Stimulated activated CD8-positive, alpha-beta memory T cell treated with anti-CD3 and anti-CD28 coated beads, Interleukin-15, amount 100 ng/mL, for 1 hour (primary cell): ENCODE data around the gene SLC23A2.
A peak's percentile ranks its signal among the peaks of the same experiment; 100 is the strongest.

Experiments
- DNase-seq: peaks from one replicate; pipeline ENCODE4 v3.0.0-alpha.2; 2020; ENCODE audit warnings: low read depth

Gene SLC23A2

GRCh38 chr20:4844751-4845465 lies 156.4 kb downstream of the SLC23A2 start:
- DNase-seq = no peak

- DNase-seq = no peak
Observed at GRCh38 chr20:4844325-4844724, 157.0 kb downstream of the SLC23A2 start.

GRCh38 chr20:4840801-4841200 lies 160.5 kb downstream of the SLC23A2 start:
- DNase-seq = no peak

GRCh38 chr20:4838526-4838925 lies 162.8 kb downstream of the SLC23A2 start:
- no peak for DNase-seq

- no peak for DNase-seq
Observed at GRCh38 chr20:4837760-4838159, 163.6 kb downstream of the SLC23A2 start.

GRCh38 chr20:4836935-4837334 lies 164.4 kb downstream of the SLC23A2 start:
- no peak for DNase-seq

- DNase-seq = no peak
Observed at GRCh38 chr20:4836473-4836872, 164.8 kb downstream of the SLC23A2 start.

- DNase-seq = no peak
Observed at GRCh38 chr20:4835244-4836177, 165.8 kb downstream of the SLC23A2 start.

GRCh38 chr20:4833074-4833728 lies 168.1 kb downstream of the SLC23A2 start:
- DNase-seq = no peak

- DNase-seq = no peak
Observed at GRCh38 chr20:4832469-4832868, 168.8 kb downstream of the SLC23A2 start.

GRCh38 chr20:4830696-4831095 lies 170.6 kb downstream of the SLC23A2 start:
- no peak for DNase-seq

GRCh38 chr20:4830259-4830658 lies 171.1 kb downstream of the SLC23A2 start:
- DNase-seq = no peak

GRCh38 chr20:4829514-4830215 lies 171.6 kb downstream of the SLC23A2 start:
- DNase-seq = no peak

- no peak for DNase-seq
Observed at GRCh38 chr20:4828830-4829513, 172.3 kb downstream of the SLC23A2 start.

GRCh38 chr20:4821590-4821989 lies 179.7 kb downstream of the SLC23A2 start:
- DNase-seq = no peak

GRCh38 chr20:4820806-4821518 lies 180.3 kb downstream of the SLC23A2 start:
- DNase-seq = no peak

GRCh38 chr20:4819901-4820300 lies 181.4 kb downstream of the SLC23A2 start:
- no peak for DNase-seq

GRCh38 chr20:4817230-4817671 lies 184.1 kb downstream of the SLC23A2 start:
- DNase-seq = no peak

- DNase-seq = no peak
Observed at GRCh38 chr20:4815628-4816027, 185.7 kb downstream of the SLC23A2 start.

GRCh38 chr20:4814696-4815252 lies 186.5 kb downstream of the SLC23A2 start:
- peak; percentile 33 for DNase-seq
